ENCODE measurements around the gene PDE1C.

Gene PDE1C

DNA sequence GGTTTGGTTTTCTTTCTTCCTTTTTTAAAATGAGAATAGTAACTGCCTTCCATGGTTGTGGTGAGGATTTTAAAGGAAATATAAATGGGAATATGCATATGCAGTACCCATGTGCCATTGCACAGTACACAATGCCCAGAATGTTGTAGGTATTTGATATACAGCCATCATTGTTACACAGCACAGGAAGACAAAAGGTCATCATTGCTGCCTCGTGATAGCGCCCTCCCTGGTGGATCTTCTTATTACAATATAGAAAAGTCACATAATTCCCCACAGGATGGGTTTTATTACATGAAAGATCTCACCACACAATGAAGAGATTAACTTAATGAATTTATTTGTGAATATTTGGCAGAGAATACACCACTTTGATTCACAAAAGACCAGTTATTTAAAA is 306.7 kb downstream of the PDE1C start:
- peak; percentile 9 for DNase-seq (ENCODE audit: low read depth)
- no peak overlapping the region for H3K4me3 ChIP-seq (ENCODE audit: low read depth, low read length)
- TF ChIP-seq MAX (IDR thresholded peaks at IDR 0.05; ENCODE audit: low read depth, low read length) (no peak), POLR2A (IDR thresholded peaks at IDR 0.05; ENCODE audit: extremely low read depth, insufficient read length) (no peak), MYC (IDR thresholded peaks at IDR 0.05; ENCODE audit: low read depth, low read length) (no peak), CTCF (IDR thresholded peaks at IDR 0.05; ENCODE audit: low read depth, low read length) (peak; percentile 52)

GRCh38 chr7:31761646-31762045 is 308.6 kb downstream of the PDE1C start:
- no peak for TF ChIP-seq POLR2A (IDR thresholded peaks at IDR 0.05; ENCODE audit: extremely low read depth, insufficient read length)
- no peak for TF ChIP-seq MYC (IDR thresholded peaks at IDR 0.05; ENCODE audit: low read depth, low read length)
- TF ChIP-seq MAX (IDR thresholded peaks at IDR 0.05; ENCODE audit: low read depth, low read length): no peak
- TF ChIP-seq CTCF (IDR thresholded peaks at IDR 0.05; ENCODE audit: low read depth, low read length): no peak
- H3K4me3 ChIP-seq (ENCODE audit: low read depth, low read length): no peak overlapping the region
- DNase-seq (ENCODE audit: low read depth): no peak

GRCh38 chr7:31758755-31759154 is 311.5 kb downstream of the PDE1C start:
- TF ChIP-seq POLR2A (IDR thresholded peaks at IDR 0.05; ENCODE audit: extremely low read depth, insufficient read length) (no peak), MYC (IDR thresholded peaks at IDR 0.05; ENCODE audit: low read depth, low read length) (no peak), MAX (IDR thresholded peaks at IDR 0.05; ENCODE audit: low read depth, low read length) (no peak), CTCF (IDR thresholded peaks at IDR 0.05; ENCODE audit: low read depth, low read length) (no peak)
- no peak for DNase-seq (ENCODE audit: low read depth)
- H3K4me3 ChIP-seq (ENCODE audit: low read depth, low read length): no peak overlapping the region

- no peak for DNase-seq (ENCODE audit: low read depth)
- no peak overlapping the region for H3K4me3 ChIP-seq (ENCODE audit: low read depth, low read length)
- TF ChIP-seq POLR2A (IDR thresholded peaks at IDR 0.05; ENCODE audit: extremely low read depth, insufficient read length): no peak
- TF ChIP-seq MYC (IDR thresholded peaks at IDR 0.05; ENCODE audit: low read depth, low read length): no peak
- TF ChIP-seq CTCF (IDR thresholded peaks at IDR 0.05; ENCODE audit: low read depth, low read length): no peak
- TF ChIP-seq MAX (IDR thresholded peaks at IDR 0.05; ENCODE audit: low read depth, low read length): no peak
These were observed 318.5 kb downstream of the PDE1C start for GRCh38 chr7:31751726-31752125.

DNA sequence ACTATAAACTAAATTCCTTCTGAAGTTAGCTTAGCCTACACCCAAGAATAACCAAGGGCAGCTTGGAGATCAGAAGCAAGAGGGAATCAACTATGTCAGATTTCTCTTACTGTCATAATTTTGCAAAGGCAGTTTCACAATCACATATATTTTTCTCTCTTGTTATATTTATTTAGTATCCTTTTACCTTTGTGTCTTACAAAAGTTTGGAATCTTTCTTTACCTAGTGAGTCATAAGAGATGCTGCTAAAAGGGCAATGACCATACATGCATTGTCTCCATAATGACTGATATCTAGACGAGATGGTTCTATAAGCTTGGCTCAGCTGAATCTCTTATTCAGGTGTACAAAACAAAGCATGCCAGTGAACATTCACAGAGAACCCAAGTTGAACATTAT is 322.1 kb downstream of the PDE1C start:
- no peak for TF ChIP-seq CTCF (IDR thresholded peaks at IDR 0.05; ENCODE audit: low read depth, low read length)
- no peak for TF ChIP-seq POLR2A (IDR thresholded peaks at IDR 0.05; ENCODE audit: extremely low read depth, insufficient read length)
- TF ChIP-seq MAX (IDR thresholded peaks at IDR 0.05; ENCODE audit: low read depth, low read length): no peak
- no peak for TF ChIP-seq MYC (IDR thresholded peaks at IDR 0.05; ENCODE audit: low read depth, low read length)
- DNase-seq (ENCODE audit: low read depth): no peak
- H3K4me3 ChIP-seq (ENCODE audit: low read depth, low read length): no peak overlapping the region

DNA sequence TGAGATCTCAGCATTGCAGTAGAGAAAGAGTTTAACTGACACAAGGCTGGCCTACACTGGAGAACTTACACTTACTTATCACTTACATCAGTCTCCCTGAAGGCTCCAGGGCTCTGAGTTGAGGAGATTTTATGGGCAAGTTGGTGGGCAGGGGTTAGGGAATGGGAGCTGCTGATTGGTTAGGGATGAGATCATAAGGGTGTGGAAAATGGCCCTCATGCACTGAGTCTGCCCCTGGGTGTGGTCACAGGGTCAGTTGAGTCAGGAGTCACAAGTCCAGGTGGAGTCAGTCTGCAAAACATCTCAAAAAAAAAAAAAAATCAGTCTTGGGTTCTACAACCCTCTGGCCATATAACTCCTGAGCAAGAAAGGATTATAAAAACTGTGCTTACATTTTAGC is 322.7 kb downstream of the PDE1C start:
- no peak overlapping the region for H3K4me3 ChIP-seq (ENCODE audit: low read depth, low read length)
- no peak for DNase-seq (ENCODE audit: low read depth)
- TF ChIP-seq MAX (IDR thresholded peaks at IDR 0.05; ENCODE audit: low read depth, low read length) (no peak), MYC (IDR thresholded peaks at IDR 0.05; ENCODE audit: low read depth, low read length) (no peak), POLR2A (IDR thresholded peaks at IDR 0.05; ENCODE audit: extremely low read depth, insufficient read length) (no peak), CTCF (IDR thresholded peaks at IDR 0.05; ENCODE audit: low read depth, low read length) (no peak)

All from NB4 (cell line).